Stimulated activated CD4-positive, alpha-beta T cell treated with anti-CD3 and anti-CD28 coated beads, Interleukin-4, amount 100 ng/mL, for 48 hours (primary cell): ENCODE results near the gene LRRK2.
"Not testable (repeated sequence)": the region's sequence is repeated elsewhere in the genome, so short reads cannot be mapped to it uniquely, and the experiment has no call there.

Source experiments
- DNase-seq, 2 donors: peaks; one replicate each; pipeline ENCODE4 v3.0.0-alpha.2; 2020; ENCODE audit warnings: low read depth in 2 of 2

Gene LRRK2

DNA sequence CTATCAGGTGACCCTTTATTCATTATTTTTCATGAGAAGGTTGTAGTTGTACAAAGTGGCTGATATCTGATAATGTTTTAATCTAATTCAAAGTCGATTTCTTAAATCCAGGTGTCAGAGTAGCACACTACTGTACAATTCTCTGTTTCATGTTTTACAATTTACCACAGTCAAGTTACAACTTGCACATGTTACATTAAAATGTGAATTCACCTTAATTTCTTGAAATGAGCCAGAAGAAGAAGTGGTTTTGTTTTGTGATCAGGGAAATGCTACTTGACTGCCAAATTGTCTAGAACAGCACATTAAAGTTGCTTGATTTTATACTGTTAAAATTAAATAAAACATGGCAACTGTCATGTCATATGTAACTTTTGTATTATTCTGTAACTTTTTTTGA is 23.2 kb downstream of the LRRK2 start:
- DNase-seq: no peak

DNA sequence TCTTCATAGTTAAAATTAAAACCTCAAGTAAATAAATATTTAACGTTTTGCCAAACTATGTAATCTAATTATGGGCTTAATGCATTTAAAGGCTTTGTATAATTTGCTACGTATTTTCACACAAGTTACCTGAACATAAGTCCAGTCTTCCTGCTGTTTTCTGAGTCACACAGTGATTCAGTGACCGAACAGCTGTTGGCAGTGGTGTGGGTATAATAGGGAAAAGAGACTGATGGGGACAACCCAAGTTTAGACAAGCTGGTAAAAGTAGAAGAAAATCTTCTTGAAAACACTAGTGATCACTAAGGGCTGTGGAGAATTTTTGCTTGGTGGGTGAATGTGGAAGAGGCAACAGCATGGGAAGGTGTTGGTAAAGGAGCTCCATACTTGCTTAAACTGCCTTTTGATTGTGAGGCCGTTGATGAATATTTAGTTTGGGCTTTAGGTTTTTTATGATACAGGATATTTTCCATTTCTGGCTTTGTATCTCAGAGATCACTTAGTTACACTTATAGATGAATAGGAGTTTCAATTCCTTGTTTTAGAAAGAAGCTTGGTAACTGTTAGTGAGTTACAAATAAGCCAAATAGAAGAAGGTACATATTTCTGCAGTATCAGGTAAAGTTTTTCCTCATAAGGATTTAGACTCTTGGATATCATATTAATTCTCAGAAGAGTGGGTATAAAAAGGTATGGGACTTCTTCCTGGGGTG is 23.9 kb downstream of the LRRK2 start:
- no peak for DNase-seq

DNA sequence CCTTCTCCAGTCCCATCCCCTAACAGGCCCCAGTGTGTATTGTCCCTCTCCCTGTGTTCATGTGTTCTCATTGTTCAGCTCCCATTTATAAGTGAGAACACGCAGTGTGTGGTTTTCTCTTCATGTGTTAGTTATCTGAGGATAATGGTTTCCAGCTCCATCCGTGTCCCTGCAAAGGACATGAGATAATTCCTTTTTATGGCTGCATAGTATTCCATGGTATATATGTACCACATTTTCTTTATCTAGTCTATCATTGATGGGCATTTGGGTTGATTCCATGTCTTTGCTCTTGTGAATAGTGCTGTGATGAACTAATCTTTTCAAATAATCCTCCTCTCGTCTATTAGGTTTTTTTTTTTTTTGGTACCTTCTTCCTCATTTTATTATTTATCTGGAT is 25.9 kb downstream of the LRRK2 start:
- DNase-seq: not testable (repeated sequence)

- DNase-seq: no peak
These were observed 29.1 kb downstream of the LRRK2 start for GRCh38 chr12:40253936-40254335.

DNA sequence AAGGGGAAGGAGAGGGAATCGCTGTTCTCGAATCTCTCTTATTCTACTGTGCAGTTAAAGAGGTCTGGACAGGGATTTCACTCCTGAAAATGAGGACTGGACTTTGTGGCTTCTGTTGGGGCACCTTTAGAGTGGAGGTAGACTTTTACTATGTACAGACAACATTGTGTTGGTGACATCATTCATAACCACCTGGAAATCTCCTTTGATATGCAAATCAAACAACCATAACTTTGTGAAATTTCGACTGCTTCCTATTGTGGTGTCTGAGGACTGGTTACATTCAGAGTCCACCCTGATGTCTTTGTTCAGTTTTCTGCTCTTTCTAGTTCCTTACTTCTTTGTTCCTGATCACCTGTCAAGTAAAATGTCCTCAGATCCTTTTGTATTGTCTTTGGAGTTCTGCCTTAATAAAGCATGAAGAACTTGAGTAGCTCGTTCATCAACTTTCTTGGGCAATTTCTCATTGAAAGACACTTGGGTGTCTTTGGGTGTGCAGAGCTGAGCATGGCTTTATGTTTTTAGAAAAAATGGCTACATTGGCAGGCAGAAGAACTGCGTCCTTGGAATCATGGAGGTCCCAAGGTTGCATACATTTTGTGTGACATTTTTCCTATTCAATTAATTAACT is 29.8 kb downstream of the LRRK2 start:
- no peak for DNase-seq

DNA sequence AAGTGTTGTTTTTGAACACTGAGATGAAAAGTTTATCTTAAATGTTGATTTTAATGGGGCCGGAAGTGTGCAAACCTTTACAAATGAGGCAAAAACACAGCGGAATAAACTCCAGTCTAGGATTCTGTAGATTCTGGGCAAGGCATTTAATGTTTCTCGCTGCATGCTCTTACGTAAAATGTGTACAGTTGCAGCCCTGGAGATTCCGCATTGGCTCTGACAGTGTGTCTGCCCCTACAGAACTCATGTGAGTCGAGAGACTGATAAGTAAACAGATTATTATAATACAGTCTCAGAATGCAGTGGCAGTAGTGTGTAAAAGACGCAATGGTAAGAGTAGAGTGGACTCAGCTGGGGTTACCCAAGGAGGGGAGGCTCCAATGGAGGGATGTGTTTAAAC is 33.6 kb downstream of the LRRK2 start:
- DNase-seq: no peak

DNA sequence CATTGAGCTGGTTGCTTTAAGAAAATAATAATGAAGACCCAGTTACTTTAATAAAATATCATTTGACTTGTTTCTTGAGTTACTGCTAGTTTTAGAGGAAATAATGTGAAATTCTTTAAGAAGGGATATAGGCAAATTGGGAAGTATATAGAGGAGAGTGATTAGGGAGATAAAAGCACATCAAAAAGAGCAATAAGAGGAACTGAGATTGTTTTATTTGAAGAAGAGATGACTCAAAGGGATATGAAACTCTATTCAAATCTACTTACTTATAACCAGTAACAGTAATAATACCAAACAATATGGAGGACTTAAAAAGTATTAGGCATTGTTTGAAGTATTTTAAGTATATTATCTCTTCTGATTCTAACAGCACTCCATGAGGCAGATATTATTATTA is 37.1 kb downstream of the LRRK2 start:
- no peak for DNase-seq

DNA sequence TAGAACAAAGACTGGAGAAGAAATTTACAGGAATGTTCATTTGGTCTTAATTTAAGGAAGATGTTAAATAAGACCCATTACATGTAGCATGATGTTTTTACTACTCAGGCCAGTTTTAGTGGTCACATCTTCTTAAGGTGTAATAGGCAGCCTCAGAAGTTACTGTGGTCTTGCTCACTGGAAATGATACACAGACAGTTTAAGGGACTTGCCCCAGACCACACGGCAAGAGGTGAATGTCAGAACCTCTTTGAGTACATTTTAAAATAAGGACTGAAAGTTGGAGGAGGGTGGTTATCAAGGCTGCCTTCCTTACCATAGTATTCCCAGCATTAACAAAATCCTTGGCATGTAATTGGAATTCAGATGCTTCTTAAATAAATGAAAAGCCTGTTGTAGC is 37.9 kb downstream of the LRRK2 start:
- DNase-seq: no peak

GRCh38 chr12:40263616-40264409 is 39.0 kb downstream of the LRRK2 start:
- no peak for DNase-seq

GRCh38 chr12:40271981-40272664 is 47.3 kb downstream of the LRRK2 start:
- DNase-seq: no peak

- DNase-seq: no peak
These were observed 57.1 kb downstream of the LRRK2 start for GRCh38 chr12:40281791-40282364.

DNA sequence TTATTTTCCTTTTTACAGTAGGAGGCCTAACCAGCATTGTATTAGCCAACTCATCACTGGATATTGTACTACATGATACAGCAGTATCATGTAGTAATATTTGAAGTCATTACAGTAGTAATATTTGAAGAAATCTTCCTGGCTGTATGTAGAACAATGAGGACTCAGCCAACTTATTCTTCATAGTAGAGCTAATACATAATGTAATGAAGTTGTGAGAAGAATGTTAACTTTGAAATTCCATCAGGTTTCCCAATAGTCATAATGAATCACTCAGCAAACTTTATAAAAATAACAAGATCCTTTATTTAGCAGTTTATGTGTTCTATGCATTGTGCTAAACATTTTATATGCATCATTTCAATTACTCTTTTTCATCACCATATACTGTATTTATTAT is 61.8 kb downstream of the LRRK2 start:
- DNase-seq: no peak

GRCh38 chr12:40287369-40287975 is 62.7 kb downstream of the LRRK2 start:
- DNase-seq: no peak

GRCh38 chr12:40292788-40293429 is 68.1 kb downstream of the LRRK2 start:
- no peak for DNase-seq

DNA sequence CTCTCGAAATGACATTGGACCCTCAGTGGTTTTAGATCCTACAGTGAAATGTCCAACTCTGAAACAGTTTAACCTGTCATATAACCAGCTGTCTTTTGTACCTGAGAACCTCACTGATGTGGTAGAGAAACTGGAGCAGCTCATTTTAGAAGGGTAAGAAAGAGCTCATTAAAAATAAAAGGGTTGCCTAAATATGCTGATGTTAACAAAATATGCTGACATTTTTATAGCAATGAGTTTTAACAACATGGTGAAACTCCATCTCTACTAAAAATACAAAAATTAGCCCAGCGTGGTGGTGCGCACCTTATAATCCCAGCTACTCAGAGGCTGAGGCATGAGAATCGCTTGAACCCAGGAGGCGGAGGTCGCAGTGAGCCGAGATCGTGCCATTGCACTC is 73.5 kb downstream of the LRRK2 start:
- DNase-seq: no peak

DNA sequence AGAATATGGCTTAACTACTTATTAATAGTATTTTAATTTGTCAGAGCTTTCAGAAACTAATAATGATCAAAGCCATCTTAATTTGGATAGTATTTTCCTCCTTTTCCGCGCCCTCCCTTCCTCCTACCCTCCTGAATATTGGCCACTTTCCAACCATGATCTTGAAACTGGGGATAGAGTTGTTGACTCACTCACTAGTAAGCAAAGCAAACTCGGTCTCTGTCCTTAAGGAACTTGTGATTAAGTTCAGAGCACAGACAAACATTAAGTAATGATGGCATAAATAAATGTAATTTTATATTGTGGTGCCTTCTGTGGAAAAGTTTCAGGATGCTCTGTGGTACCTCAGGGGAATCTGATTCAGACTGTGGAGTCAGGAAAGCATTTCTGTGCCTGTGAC is 75.7 kb downstream of the LRRK2 start:
- DNase-seq: no peak

GRCh38 chr12:40309001-40309400 is 84.2 kb downstream of the LRRK2 start:
- no peak for DNase-seq

DNA sequence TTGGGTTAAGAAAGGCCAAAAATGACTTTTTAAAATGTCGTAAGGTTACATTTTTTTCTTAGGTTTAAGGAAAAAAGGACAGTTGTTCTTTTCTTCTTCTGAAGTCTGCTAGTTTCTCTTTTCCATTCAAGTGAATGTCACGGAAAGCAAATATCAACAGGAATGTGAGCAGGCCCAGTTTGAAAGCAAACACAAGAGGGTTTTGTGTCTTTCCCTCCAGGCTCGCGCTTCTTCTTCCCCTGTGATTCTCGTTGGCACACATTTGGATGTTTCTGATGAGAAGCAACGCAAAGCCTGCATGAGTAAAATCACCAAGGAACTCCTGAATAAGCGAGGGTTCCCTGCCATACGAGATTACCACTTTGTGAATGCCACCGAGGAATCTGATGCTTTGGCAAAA is 85.4 kb downstream of the LRRK2 start:
- no peak for DNase-seq

DNA sequence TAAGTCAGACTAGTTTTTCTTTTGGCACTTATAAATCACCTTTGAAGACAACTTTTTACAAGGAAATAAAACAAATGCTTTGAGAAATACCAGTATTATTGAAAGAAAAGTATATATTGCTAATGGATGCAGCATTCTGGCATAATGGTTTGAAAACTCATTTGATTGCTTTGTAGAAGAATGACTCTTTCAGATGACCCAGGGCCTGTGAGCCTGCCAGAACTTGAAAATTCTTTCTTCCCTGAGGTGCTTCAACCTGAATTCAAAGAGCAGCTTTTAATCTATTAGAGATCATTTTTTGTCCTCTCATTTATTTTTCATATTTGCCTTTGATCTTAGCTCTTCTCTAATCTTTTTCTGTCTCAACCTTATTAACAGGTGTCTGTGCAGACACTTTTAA is 87.4 kb downstream of the LRRK2 start:
- no peak for DNase-seq

DNA sequence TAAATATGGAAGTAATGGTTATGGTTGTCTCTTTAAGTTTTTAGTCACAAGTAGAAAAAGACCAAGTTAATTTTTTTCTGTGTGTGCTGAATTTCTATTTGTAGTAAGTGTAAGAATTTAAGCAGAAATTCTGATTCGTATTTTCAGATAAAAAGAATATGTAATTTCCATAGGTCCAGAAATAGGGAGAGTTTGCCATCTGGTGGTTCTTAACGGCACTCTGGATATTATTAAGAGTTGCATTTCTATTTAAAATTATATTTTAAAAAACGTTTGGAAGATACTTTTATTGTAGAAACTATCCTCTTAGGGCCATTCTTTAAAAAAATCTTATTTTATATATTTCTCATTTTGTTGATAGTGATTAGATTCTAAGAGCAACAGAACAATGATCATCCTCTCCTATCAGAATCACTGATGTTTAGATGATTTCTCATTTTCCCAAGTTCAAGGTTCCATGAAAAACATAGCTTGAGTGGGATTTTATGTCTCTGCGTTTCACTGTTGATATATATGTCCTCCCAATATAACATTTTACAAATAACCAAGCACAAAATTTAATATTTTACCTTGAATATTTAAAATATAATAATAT is 88.3 kb downstream of the LRRK2 start:
- no peak for DNase-seq

GRCh38 chr12:40313928-40314327 is 89.1 kb downstream of the LRRK2 start:
- DNase-seq: no peak
